ENCODE results near the gene ATP1A2. TPM values are rescaled to one million over a fixed set of nuclear protein-coding genes. Genes with fewer than 3 reads are reported as not detected.

ATP1A2 gene
- total and polyA plus RNA-seq, 10 of the 15 experiments (the other 5 are each of a cell fraction or from before 2014, with no cell fraction given): 0.15 TPM; not detected in 9

- no peaks in the 10 kb centered on the region for H3K79me2 ChIP-seq (ENCODE audit: control insufficient read depth, insufficient read depth, low read length)
- no peak overlapping the region for H3K4me2 ChIP-seq (ENCODE audit: control insufficient read depth, insufficient read depth)
- SMC1A ChIA-PET (ENCODE audit: uncharacterized antibody, unreplicated experiment): interaction anchor here (1.0 to 1.5 kb wide), 3 partner anchors 25 to 210 kb away, joined by 3 to 4 read pairs (median 3); no protein-coding TSS in a partner anchor
- H3K36me3 ChIP-seq (ENCODE audit: control insufficient read depth in 2 of 2, insufficient read depth in 2 of 2, low read length in 1 of 2): no peaks in the 10 kb centered on the region
- POLR2A ChIA-PET: no interaction called here
- H2AFZ ChIP-seq (ENCODE audit: control insufficient read depth, low read depth, low read length): no peak overlapping the region
- 68% methylated on average over 12 of the region's 12 CpGs for WGBS (ENCODE audit: insufficient coverage, insufficient replicate concordance, low lambda C conversion rate, missing lambda C conversion rate)
- H3K4me3 ChIP-seq: no peak overlapping the region
- RAD21 ChIA-PET (ENCODE audit: unreplicated experiment): interaction anchor here (3.6 kb wide), 1 partner anchor 126 kb away, joined by 14 read pairs; no protein-coding TSS in a partner anchor
- CTCF ChIA-PET: interaction anchor here (1.1 to 3.5 kb wide), 3 partner anchors 36 to 159 kb away, joined by 3 to 25 read pairs (median 3); no protein-coding TSS in a partner anchor
- TF ChIP-seq ATF2 (IDR thresholded peaks at IDR 0.05; ENCODE audit: low read length) (no peak), RUNX3 (IDR thresholded peaks at IDR 0.05; ENCODE audit: low read length) (peak; percentile 45; the same call in 1 of the 2 replicates)
- intact Hi-C loops (cut with micrococcal nuclease; ENCODE audit: unreplicated experiment) (no loop called here), in situ Hi-C loops (cut with MboI) (no loop called here)
- BruUV-seq (replicated peaks): no TSS peak
- H3K27ac ChIP-seq (ENCODE audit: control insufficient read depth, insufficient read depth): no peak overlapping the region
- ATAC-seq: no peak
- DNase-seq (ENCODE audit: low read depth, low spot score): no peak
- H4K20me1 ChIP-seq (ENCODE audit: control insufficient read depth, insufficient read depth): no peaks in the 10 kb centered on the region
- H3K4me1 ChIP-seq (ENCODE audit: control insufficient read depth, insufficient read depth, low read length): peaks cover 33% of the 10 kb centered on the region
- H3K27me3 ChIP-seq (replicated peaks in 1 of 2; ENCODE audit: control insufficient read depth in 2 of 2, insufficient read depth in 2 of 2, low read length in 1 of 2): no peaks in the 10 kb centered on the region; a peak in 1 of 4 replicates
- no peak overlapping the region for H3K9ac ChIP-seq (ENCODE audit: control insufficient read depth, insufficient read depth, low read length)
- FAIRE-seq: no peak
- no peaks in the 10 kb centered on the region for H3K9me3 ChIP-seq (replicated peaks; ENCODE audit: control insufficient read depth, insufficient read depth, low read length)
Measured at GRCh38 chr1:160166166-160166868, 50.8 kb downstream of the ATP1A2 start.

- CTCF ChIA-PET: interaction anchor here (0.7 to 3.5 kb wide), 5 partner anchors 37 to 85 kb away, joined by 3 to 25 read pairs (median 3); no protein-coding TSS in a partner anchor
- H3K27ac ChIP-seq (ENCODE audit: control insufficient read depth, insufficient read depth): no peak overlapping the region
- SMC1A ChIA-PET (ENCODE audit: uncharacterized antibody, unreplicated experiment): interaction anchor here (1.0 to 1.5 kb wide), 2 partner anchors 66 to 210 kb away, joined by 3 to 4 read pairs; no protein-coding TSS in a partner anchor
- H4K20me1 ChIP-seq (ENCODE audit: control insufficient read depth, insufficient read depth): no peaks in the 10 kb centered on the region
- no peaks in the 10 kb centered on the region for H3K36me3 ChIP-seq (ENCODE audit: control insufficient read depth in 2 of 2, insufficient read depth in 2 of 2, low read length in 1 of 2)
- intact Hi-C loops (cut with micrococcal nuclease; ENCODE audit: unreplicated experiment) (no loop called here), in situ Hi-C loops (cut with MboI) (no loop called here)
- H3K9ac ChIP-seq (ENCODE audit: control insufficient read depth, insufficient read depth, low read length): no peak overlapping the region
- POLR2A ChIA-PET: interaction anchor here (1.0 kb wide), 1 partner anchor 98 kb away, joined by 3 read pairs; no protein-coding TSS in a partner anchor
- no TSS peak for BruUV-seq (replicated peaks)
- RAD21 ChIA-PET (ENCODE audit: unreplicated experiment): interaction anchor here (3.6 kb wide), 1 partner anchor 125 kb away, joined by 14 read pairs; no protein-coding TSS in a partner anchor
- peaks cover 27% of the 10 kb centered on the region for H3K4me1 ChIP-seq (ENCODE audit: control insufficient read depth, insufficient read depth, low read length)
- no peak overlapping the region for H3K4me3 ChIP-seq
- no peak overlapping the region for H2AFZ ChIP-seq (ENCODE audit: control insufficient read depth, low read depth, low read length)
- no peak for DNase-seq (ENCODE audit: low read depth, low spot score)
- no peaks in the 10 kb centered on the region; a peak in 1 of 4 replicates for H3K27me3 ChIP-seq (replicated peaks in 1 of 2; ENCODE audit: control insufficient read depth in 2 of 2, insufficient read depth in 2 of 2, low read length in 1 of 2)
- H3K9me3 ChIP-seq (replicated peaks; ENCODE audit: control insufficient read depth, insufficient read depth, low read length): no peaks in the 10 kb centered on the region
- ATAC-seq: no peak
- no peak for FAIRE-seq
- no peaks in the 10 kb centered on the region for H3K79me2 ChIP-seq (ENCODE audit: control insufficient read depth, insufficient read depth, low read length)
- WGBS (ENCODE audit: insufficient coverage, insufficient replicate concordance, low lambda C conversion rate, missing lambda C conversion rate): 36% methylated on average over 4 of the region's 4 CpGs
- H3K4me2 ChIP-seq (ENCODE audit: control insufficient read depth, insufficient read depth): no peak overlapping the region
- TF ChIP-seq CEBPB (IDR thresholded peaks at IDR 0.05; ENCODE audit: borderline replicate concordance in 1 of 2, low read depth in 2 of 2, low read length in 2 of 2) (no peak), CEBPZ (IDR thresholded peaks at IDR 0.05; ENCODE audit: low read depth, low read length) (no peak), POU2F2 (IDR thresholded peaks at IDR 0.05; ENCODE audit: borderline replicate concordance, low read depth, low read length) (no peak), NFXL1 (IDR thresholded peaks at IDR 0.05; ENCODE audit: borderline replicate concordance) (no peak), IKZF2 (IDR thresholded peaks at IDR 0.05) (no peak), STAT3 (IDR thresholded peaks at IDR 0.05; ENCODE audit: low read depth, low read length) (no peak)
Measured at GRCh38 chr1:160167056-160167455, 51.5 kb downstream of the ATP1A2 start.
